ENCODE data around the gene PHF2.

PHF2 gene

GRCh38 chr9:93616044-93616443 lies 39.7 kb downstream of the PHF2 start:
- H3K9me3 Mint-ChIP-seq (ENCODE audit: low read depth) = no peaks in the 10 kb centered on the region
- H3K36me3 Mint-ChIP-seq = peaks cover 4% of the 10 kb centered on the region
- no peaks in the 10 kb centered on the region for H3K27me3 Mint-ChIP-seq
- no peak overlapping the region for H3K27ac Mint-ChIP-seq
- H3K4me1 Mint-ChIP-seq (ENCODE audit: low read depth) = peaks cover 35% of the 10 kb centered on the region
- H3K4me3 Mint-ChIP-seq = no peak overlapping the region

- Mint-ChIP-seq H3K36me3 (no peaks in the 10 kb centered on the region), H3K4me3 (no peak overlapping the region), H3K27me3 (no peaks in the 10 kb centered on the region), H3K9me3 (ENCODE audit: low read depth) (no peaks in the 10 kb centered on the region), H3K4me1 (ENCODE audit: low read depth) (peaks cover 33% of the 10 kb centered on the region), H3K27ac (no peak overlapping the region)
Observed at GRCh38 chr9:93617273-93617672, 40.9 kb downstream of the PHF2 start.

- H3K27ac Mint-ChIP-seq = no peak overlapping the region
- H3K36me3 Mint-ChIP-seq = no peaks in the 10 kb centered on the region
- H3K4me3 Mint-ChIP-seq = no peak overlapping the region
- no peaks in the 10 kb centered on the region for H3K27me3 Mint-ChIP-seq
- H3K9me3 Mint-ChIP-seq (ENCODE audit: low read depth) = no peaks in the 10 kb centered on the region
- peaks cover 27% of the 10 kb centered on the region for H3K4me1 Mint-ChIP-seq (ENCODE audit: low read depth)
Observed at GRCh38 chr9:93619272-93619775, 42.9 kb downstream of the PHF2 start.

- Mint-ChIP-seq H3K27me3 (no peaks in the 10 kb centered on the region), H3K4me1 (ENCODE audit: low read depth) (peaks cover 27% of the 10 kb centered on the region), H3K4me3 (no peak overlapping the region), H3K27ac (no peak overlapping the region), H3K36me3 (no peaks in the 10 kb centered on the region), H3K9me3 (ENCODE audit: low read depth) (no peaks in the 10 kb centered on the region)
Observed at GRCh38 chr9:93620041-93620506, 43.7 kb downstream of the PHF2 start.

GRCh38 chr9:93620881-93621820 lies 44.8 kb downstream of the PHF2 start:
- Mint-ChIP-seq H3K4me3 (no peak overlapping the region), H3K9me3 (ENCODE audit: low read depth) (peaks cover under 1% of the 10 kb centered on the region), H3K36me3 (no peaks in the 10 kb centered on the region), H3K27ac (no peak overlapping the region), H3K27me3 (no peaks in the 10 kb centered on the region), H3K4me1 (ENCODE audit: low read depth) (peaks cover 24% of the 10 kb centered on the region)

- H3K9me3 Mint-ChIP-seq (ENCODE audit: low read depth) = peaks cover 5% of the 10 kb centered on the region
- no peak overlapping the region for H3K4me3 Mint-ChIP-seq
- H3K4me1 Mint-ChIP-seq (ENCODE audit: low read depth) = peaks cover 23% of the 10 kb centered on the region
- H3K36me3 Mint-ChIP-seq = peaks cover 3% of the 10 kb centered on the region
- H3K27ac Mint-ChIP-seq = no peak overlapping the region
- no peaks in the 10 kb centered on the region for H3K27me3 Mint-ChIP-seq
Observed at GRCh38 chr9:93621922-93622321, 45.5 kb downstream of the PHF2 start.

GRCh38 chr9:93622691-93623090 lies 46.3 kb downstream of the PHF2 start:
- Mint-ChIP-seq H3K27me3 (no peaks in the 10 kb centered on the region), H3K36me3 (peaks cover 7% of the 10 kb centered on the region), H3K4me3 (no peak overlapping the region), H3K9me3 (ENCODE audit: low read depth) (peaks cover 8% of the 10 kb centered on the region), H3K4me1 (ENCODE audit: low read depth) (peaks cover 21% of the 10 kb centered on the region), H3K27ac (no peak overlapping the region)

- H3K36me3 Mint-ChIP-seq = peaks cover 12% of the 10 kb centered on the region
- H3K4me3 Mint-ChIP-seq = no peak overlapping the region
- H3K27ac Mint-ChIP-seq = no peak overlapping the region
- H3K27me3 Mint-ChIP-seq = no peaks in the 10 kb centered on the region
- peaks cover 12% of the 10 kb centered on the region for H3K4me1 Mint-ChIP-seq (ENCODE audit: low read depth)
- H3K9me3 Mint-ChIP-seq (ENCODE audit: low read depth) = peaks cover 8% of the 10 kb centered on the region
Observed at GRCh38 chr9:93623753-93624152, 47.4 kb downstream of the PHF2 start.

GRCh38 chr9:93624431-93624834 lies 48.0 kb downstream of the PHF2 start:
- Mint-ChIP-seq H3K4me1 (ENCODE audit: low read depth) (peaks cover 9% of the 10 kb centered on the region), H3K27ac (no peak overlapping the region), H3K36me3 (peaks cover 12% of the 10 kb centered on the region), H3K9me3 (ENCODE audit: low read depth) (peaks cover 8% of the 10 kb centered on the region), H3K27me3 (no peaks in the 10 kb centered on the region), H3K4me3 (no peak overlapping the region)

GRCh38 chr9:93624977-93625376 lies 48.6 kb downstream of the PHF2 start:
- Mint-ChIP-seq H3K27ac (no peak overlapping the region), H3K4me1 (ENCODE audit: low read depth) (peaks cover 9% of the 10 kb centered on the region), H3K4me3 (no peak overlapping the region), H3K27me3 (no peaks in the 10 kb centered on the region), H3K36me3 (peaks cover 12% of the 10 kb centered on the region), H3K9me3 (ENCODE audit: low read depth) (peaks cover 8% of the 10 kb centered on the region)

GRCh38 chr9:93629920-93630319 lies 53.5 kb downstream of the PHF2 start:
- Mint-ChIP-seq H3K36me3 (peaks cover 12% of the 10 kb centered on the region), H3K27me3 (no peaks in the 10 kb centered on the region), H3K4me1 (ENCODE audit: low read depth) (no peaks in the 10 kb centered on the region), H3K9me3 (ENCODE audit: low read depth) (peaks cover 8% of the 10 kb centered on the region), H3K27ac (no peak overlapping the region), H3K4me3 (no peak overlapping the region)

GRCh38 chr9:93630806-93631411 lies 54.5 kb downstream of the PHF2 start:
- Mint-ChIP-seq H3K4me1 (ENCODE audit: low read depth) (no peaks in the 10 kb centered on the region), H3K9me3 (ENCODE audit: low read depth) (peaks cover 8% of the 10 kb centered on the region), H3K27ac (no peak overlapping the region), H3K4me3 (no peak overlapping the region), H3K27me3 (no peaks in the 10 kb centered on the region), H3K36me3 (peaks cover 15% of the 10 kb centered on the region)

- no peaks in the 10 kb centered on the region for H3K27me3 Mint-ChIP-seq
- H3K36me3 Mint-ChIP-seq = peaks cover 26% of the 10 kb centered on the region
- H3K27ac Mint-ChIP-seq = no peak overlapping the region
- H3K4me3 Mint-ChIP-seq = no peak overlapping the region
- H3K4me1 Mint-ChIP-seq (ENCODE audit: low read depth) = no peaks in the 10 kb centered on the region
- peaks cover 13% of the 10 kb centered on the region for H3K9me3 Mint-ChIP-seq (ENCODE audit: low read depth)
Observed at GRCh38 chr9:93633492-93634221, 57.3 kb downstream of the PHF2 start.

- Mint-ChIP-seq H3K4me1 (ENCODE audit: low read depth) (no peaks in the 10 kb centered on the region), H3K36me3 (peaks cover 28% of the 10 kb centered on the region), H3K27ac (no peak overlapping the region), H3K27me3 (no peaks in the 10 kb centered on the region), H3K4me3 (no peak overlapping the region), H3K9me3 (ENCODE audit: low read depth) (peaks cover 13% of the 10 kb centered on the region)
Observed at GRCh38 chr9:93634311-93635185, 58.2 kb downstream of the PHF2 start.
